HTR-8/SVneo (cell line): ENCODE data around the gene GPC6.

Source experiments
- DNase-seq: peaks from one replicate; pipeline ENCODE4 v3.0.0; 2011; ENCODE audit warnings: low spot score, mixed read lengths; ENCODE audit not compliant: insufficient read length
- FAIRE-seq: peaks from 2 replicates; lab custom pipeline; 2011; peaks lifted over from hg19 to GRCh38; lab: Jason Lieb, UNC

Gene GPC6

GRCh38 chr13:94366677-94367076, 1140.1 kb downstream of the GPC6 start:
- DNase-seq, result no peak
- no peak for FAIRE-seq

- FAIRE-seq (no peak), DNase-seq (no peak)
These were observed 1143.4 kb downstream of the GPC6 start for GRCh38 chr13:94369972-94370436.

- no peak for DNase-seq
- FAIRE-seq, result no peak
These were observed 1145.2 kb downstream of the GPC6 start for GRCh38 chr13:94371855-94372254.

- FAIRE-seq, result no peak
- DNase-seq, result no peak
These were observed 1155.9 kb downstream of the GPC6 start for GRCh38 chr13:94382517-94382916.

GRCh38 chr13:94382960-94383359, 1156.4 kb downstream of the GPC6 start:
- DNase-seq, result no peak
- no peak for FAIRE-seq

GRCh38 chr13:94384231-94384905, 1157.8 kb downstream of the GPC6 start:
- no peak for FAIRE-seq
- DNase-seq, result no peak

GRCh38 chr13:94387047-94387446, 1160.4 kb downstream of the GPC6 start:
- DNase-seq (no peak), FAIRE-seq (no peak)

- DNase-seq (peak; percentile 8), FAIRE-seq (no peak)
These were observed 1163.2 kb downstream of the GPC6 start for GRCh38 chr13:94389604-94390351.

GRCh38 chr13:94390881-94391280, 1164.3 kb downstream of the GPC6 start:
- no peak for FAIRE-seq
- DNase-seq, result no peak

GRCh38 chr13:94394723-94395122, 1168.1 kb downstream of the GPC6 start:
- FAIRE-seq (no peak), DNase-seq (no peak)

GRCh38 chr13:94395860-94396259, 1169.3 kb downstream of the GPC6 start:
- FAIRE-seq (no peak), DNase-seq (no peak)

GRCh38 chr13:94399812-94400211, 1173.2 kb downstream of the GPC6 start:
- no peak for DNase-seq
- no peak for FAIRE-seq

GRCh38 chr13:94400874-94401273, 1174.3 kb downstream of the GPC6 start:
- no peak for DNase-seq
- no peak for FAIRE-seq

GRCh38 chr13:94408314-94409036, 1181.9 kb downstream of the GPC6 start:
- FAIRE-seq (no peak), DNase-seq (no peak)

GRCh38 chr13:94411747-94412146, 1185.1 kb downstream of the GPC6 start:
- no peak for FAIRE-seq

GRCh38 chr13:94412870-94413597, 1186.4 kb downstream of the GPC6 start:
- DNase-seq, result no peak
- no peak for FAIRE-seq

More at GRCh38 chr13:94411747-94412146, 1185.1 kb downstream of the GPC6 start:
- no peak for DNase-seq

- FAIRE-seq (no peak), DNase-seq (no peak)
These were observed 1187.0 kb downstream of the GPC6 start for GRCh38 chr13:94413598-94413944.

- no peak for FAIRE-seq
These were observed 1187.5 kb downstream of the GPC6 start for GRCh38 chr13:94414141-94414540.

GRCh38 chr13:94414708-94415107, 1188.1 kb downstream of the GPC6 start:
- DNase-seq (no peak), FAIRE-seq (no peak)

More at GRCh38 chr13:94414141-94414540, 1187.5 kb downstream of the GPC6 start:
- DNase-seq, result no peak

GRCh38 chr13:94415500-94416237, 1189.1 kb downstream of the GPC6 start:
- no peak for DNase-seq
- no peak for FAIRE-seq
